ENCODE measurements around the gene SH3BP1.

- TF ChIP-seq CTCF (IDR thresholded peaks at IDR 0.05) (no peak), EZH2 (IDR thresholded peaks at IDR 0.05) (no peak)
These were observed 22.0 kb upstream of the SH3BP1 start for GRCh38 chr22:37617431-37617830.
